ENCODE results near the gene UGT1A8. TPM values are rescaled to one million over a fixed set of nuclear protein-coding genes. Genes with fewer than 3 reads are reported as not detected.

UGT1A8 gene
- total RNA-seq, 5 donors from 2014 or later (not counting 1 experiment from before 2014, with no cell fraction given), result not detected

GRCh38 chr2:233800208-233800607, 182.8 kb downstream of the UGT1A8 start:
- Histone ChIP-seq H3K36me3 (ENCODE audit: control insufficient read depth in 2 of 2, extremely low read depth in 1 of 2, insufficient read depth in 1 of 2, low read length in 1 of 2) (no peaks in the 10 kb centered on the region), H3K27me3 (replicated peaks in 1 of 2; ENCODE audit: control insufficient read depth in 2 of 2, extremely low read depth in 1 of 2, insufficient read depth in 2 of 2, low read length in 1 of 2) (peaks cover 0 to 34% of the 10 kb centered on the region in 2 experiments), H3K9me3 (no peaks in the 10 kb centered on the region), H3K4me3 (ENCODE audit: control insufficient read depth in 1 of 2, extremely low read depth in 1 of 2, low read length in 1 of 2) (no peak overlapping the region), H3K4me1 (ENCODE audit: control insufficient read depth in 1 of 2, extremely low read depth in 1 of 2, insufficient read depth in 2 of 2, low read length in 2 of 2) (no peaks in the 10 kb centered on the region), H3K27ac (ENCODE audit: low read length) (no peak overlapping the region)
- H3K4me1 Mint-ChIP-seq, result no peaks in the 10 kb centered on the region
- ATAC-seq (replicated peaks in 1 of 4), result no peak
- no peak overlapping the region for H3K4me3 Mint-ChIP-seq
- H3K9me3 Mint-ChIP-seq, result peaks cover 0 to 5% (median 0%) of the 10 kb centered on the region in 3 donors
- H3K27ac Mint-ChIP-seq, result no peak overlapping the region
- H3K27me3 Mint-ChIP-seq, result peaks cover 9 to 22% of the 10 kb centered on the region in 2 donors
- ChIA-PET CTCF (no interaction called here), POLR2A (no interaction called here)
- no peak for DNase-seq
- H3K36me3 Mint-ChIP-seq, result no peaks in the 10 kb centered on the region
- 84% methylated on average over 7 of the region's 7 CpGs for WGBS (ENCODE audit: insufficient coverage)

- H3K27ac Mint-ChIP-seq, result no peak overlapping the region
- ATAC-seq (replicated peaks in 1 of 4) (peak in 1 of 4 experiments; percentile 42), DNase-seq (peak in 1 of 35 experiments; percentile 13)
These were observed 184.1 kb downstream of the UGT1A8 start for GRCh38 chr2:233801357-233802131.

GRCh38 chr2:233802132-233802815, 184.8 kb downstream of the UGT1A8 start:
- H3K27ac Mint-ChIP-seq, result no peak overlapping the region
- H3K36me3 Mint-ChIP-seq, result no peaks in the 10 kb centered on the region
- no CpG with 5 or more reads among the region's 3 CpGs for WGBS (ENCODE audit: insufficient coverage)

More at GRCh38 chr2:233801357-233802131, 184.1 kb downstream of the UGT1A8 start:
- Mint-ChIP-seq H3K36me3 (no peaks in the 10 kb centered on the region), H3K9me3 (peaks cover 0 to 5% (median 0%) of the 10 kb centered on the region in 3 donors), H3K4me1 (no peaks in the 10 kb centered on the region), H3K27me3 (peaks cover 9 to 22% of the 10 kb centered on the region in 2 donors), H3K4me3 (no peak overlapping the region)
- no peaks in the 10 kb centered on the region for H3K9me3 ChIP-seq
- no peak overlapping the region for H3K4me3 ChIP-seq (ENCODE audit: control insufficient read depth in 1 of 2, extremely low read depth in 1 of 2, low read length in 1 of 2)
- peaks cover 0 to 34% of the 10 kb centered on the region in 2 experiments for H3K27me3 ChIP-seq (replicated peaks in 1 of 2; ENCODE audit: control insufficient read depth in 2 of 2, extremely low read depth in 1 of 2, insufficient read depth in 2 of 2, low read length in 1 of 2)
- ChIA-PET CTCF (no interaction called here), POLR2A (no interaction called here)
- 92% methylated on average over 3 of the region's 9 CpGs for WGBS (ENCODE audit: insufficient coverage)
- H3K27ac ChIP-seq (ENCODE audit: low read length), result no peak overlapping the region
- no peaks in the 10 kb centered on the region for H3K4me1 ChIP-seq (ENCODE audit: control insufficient read depth in 1 of 2, extremely low read depth in 1 of 2, insufficient read depth in 2 of 2, low read length in 2 of 2)
- H3K36me3 ChIP-seq (ENCODE audit: control insufficient read depth in 2 of 2, extremely low read depth in 1 of 2, insufficient read depth in 1 of 2, low read length in 1 of 2), result no peaks in the 10 kb centered on the region

GRCh38 chr2:233803292-233803911, 186.0 kb downstream of the UGT1A8 start:
- Histone ChIP-seq H3K27me3 (replicated peaks in 1 of 2; ENCODE audit: control insufficient read depth in 2 of 2, extremely low read depth in 1 of 2, insufficient read depth in 2 of 2, low read length in 1 of 2) (peaks cover 0 to 47% of the 10 kb centered on the region in 2 experiments), H3K4me1 (ENCODE audit: control insufficient read depth in 1 of 2, extremely low read depth in 1 of 2, insufficient read depth in 2 of 2, low read length in 2 of 2) (no peaks in the 10 kb centered on the region), H3K9me3 (no peaks in the 10 kb centered on the region), H3K36me3 (ENCODE audit: control insufficient read depth in 2 of 2, extremely low read depth in 1 of 2, insufficient read depth in 1 of 2, low read length in 1 of 2) (no peaks in the 10 kb centered on the region), H3K4me3 (ENCODE audit: control insufficient read depth in 1 of 2, extremely low read depth in 1 of 2, low read length in 1 of 2) (no peak overlapping the region), H3K27ac (ENCODE audit: low read length) (no peak overlapping the region)
- Mint-ChIP-seq H3K27ac (no peak overlapping the region), H3K27me3 (peaks cover 9 to 20% of the 10 kb centered on the region in 2 donors), H3K36me3 (no peaks in the 10 kb centered on the region), H3K4me3 (no peak overlapping the region), H3K9me3 (peaks cover 0 to 5% (median 0%) of the 10 kb centered on the region in 3 donors), H3K4me1 (no peaks in the 10 kb centered on the region)
- CTCF ChIA-PET, result no interaction called here
- POLR2A ChIA-PET, result no interaction called here
- DNase-seq (no peak), ATAC-seq (replicated peaks in 1 of 4) (no peak)
- 83% methylated on average over 1 of the region's 2 CpGs for WGBS (ENCODE audit: insufficient coverage)

More at GRCh38 chr2:233802132-233802815, 184.8 kb downstream of the UGT1A8 start:
- peaks cover 0 to 36% of the 10 kb centered on the region in 2 experiments for H3K27me3 ChIP-seq (replicated peaks in 1 of 2; ENCODE audit: control insufficient read depth in 2 of 2, extremely low read depth in 1 of 2, insufficient read depth in 2 of 2, low read length in 1 of 2)
- CTCF ChIA-PET, result no interaction called here
- peaks cover 0 to 5% (median 0%) of the 10 kb centered on the region in 3 donors for H3K9me3 Mint-ChIP-seq
- no peaks in the 10 kb centered on the region for H3K36me3 ChIP-seq (ENCODE audit: control insufficient read depth in 2 of 2, extremely low read depth in 1 of 2, insufficient read depth in 1 of 2, low read length in 1 of 2)
- POLR2A ChIA-PET, result no interaction called here
- no peak overlapping the region for H3K4me3 Mint-ChIP-seq
- H3K4me1 ChIP-seq (ENCODE audit: control insufficient read depth in 1 of 2, extremely low read depth in 1 of 2, insufficient read depth in 2 of 2, low read length in 2 of 2), result no peaks in the 10 kb centered on the region
- no peaks in the 10 kb centered on the region for H3K4me1 Mint-ChIP-seq
- DNase-seq, result peak in 1 of 35 experiments; percentile 9
- H3K27me3 Mint-ChIP-seq, result peaks cover 9 to 22% of the 10 kb centered on the region in 2 donors
- H3K27ac ChIP-seq (ENCODE audit: low read length), result no peak overlapping the region
- H3K4me3 ChIP-seq (ENCODE audit: control insufficient read depth in 1 of 2, extremely low read depth in 1 of 2, low read length in 1 of 2), result no peak overlapping the region
- ATAC-seq (replicated peaks in 1 of 4), result no peak
- H3K9me3 ChIP-seq, result no peaks in the 10 kb centered on the region

GRCh38 chr2:233803994-233804393, 186.6 kb downstream of the UGT1A8 start:
- Histone ChIP-seq H3K9me3 (no peaks in the 10 kb centered on the region), H3K27ac (ENCODE audit: low read length) (no peak overlapping the region), H3K36me3 (ENCODE audit: control insufficient read depth in 2 of 2, extremely low read depth in 1 of 2, insufficient read depth in 1 of 2, low read length in 1 of 2) (no peaks in the 10 kb centered on the region), H3K4me1 (ENCODE audit: control insufficient read depth in 1 of 2, extremely low read depth in 1 of 2, insufficient read depth in 2 of 2, low read length in 2 of 2) (no peaks in the 10 kb centered on the region), H3K27me3 (replicated peaks in 1 of 2; ENCODE audit: control insufficient read depth in 2 of 2, extremely low read depth in 1 of 2, insufficient read depth in 2 of 2, low read length in 1 of 2) (peaks cover 0 to 48% of the 10 kb centered on the region in 2 experiments), H3K4me3 (ENCODE audit: control insufficient read depth in 1 of 2, extremely low read depth in 1 of 2, low read length in 1 of 2) (no peak overlapping the region)
- no peaks in the 10 kb centered on the region for H3K4me1 Mint-ChIP-seq
- WGBS (ENCODE audit: insufficient coverage), result 61% methylated on average over 8 of the region's 8 CpGs
- peaks cover 0 to 5% (median 0%) of the 10 kb centered on the region in 3 donors for H3K9me3 Mint-ChIP-seq
- H3K27ac Mint-ChIP-seq, result no peak overlapping the region
- no peak for ATAC-seq (replicated peaks in 1 of 4)
- no peak overlapping the region for H3K4me3 Mint-ChIP-seq
- POLR2A ChIA-PET, result no interaction called here
- peaks cover 9 to 24% of the 10 kb centered on the region in 2 donors for H3K27me3 Mint-ChIP-seq
- CTCF ChIA-PET, result no interaction called here
- DNase-seq, result peak in 1 of 35 experiments; percentile 0
- no peaks in the 10 kb centered on the region for H3K36me3 Mint-ChIP-seq

GRCh38 chr2:233807215-233807865, 189.9 kb downstream of the UGT1A8 start:
- no peaks in the 10 kb centered on the region for H3K36me3 ChIP-seq (ENCODE audit: control insufficient read depth in 2 of 2, extremely low read depth in 1 of 2, insufficient read depth in 1 of 2, low read length in 1 of 2)
- no peaks in the 10 kb centered on the region for H3K4me1 ChIP-seq (ENCODE audit: control insufficient read depth in 1 of 2, extremely low read depth in 1 of 2, insufficient read depth in 2 of 2, low read length in 2 of 2)
- Mint-ChIP-seq H3K27me3 (peaks cover 12 to 39% of the 10 kb centered on the region in 2 donors), H3K4me3 (no peak overlapping the region), H3K36me3 (no peaks in the 10 kb centered on the region), H3K9me3 (no peaks in the 10 kb centered on the region), H3K4me1 (no peaks in the 10 kb centered on the region), H3K27ac (no peak overlapping the region)
- no peak for ATAC-seq (replicated peaks in 1 of 4)
- no peak overlapping the region for H3K27ac ChIP-seq (ENCODE audit: low read length)
- H3K9me3 ChIP-seq, result no peaks in the 10 kb centered on the region
- 78% methylated on average over 8 of the region's 12 CpGs for WGBS (ENCODE audit: insufficient coverage)
- H3K27me3 ChIP-seq (replicated peaks in 1 of 2; ENCODE audit: control insufficient read depth in 2 of 2, extremely low read depth in 1 of 2, insufficient read depth in 2 of 2, low read length in 1 of 2), result peaks cover 0 to 56% of the 10 kb centered on the region in 2 experiments
- peak in 2 of 35 experiments; percentile 4 to 16 for DNase-seq
- ChIA-PET CTCF (no interaction called here), POLR2A (no interaction called here)
- H3K4me3 ChIP-seq (ENCODE audit: control insufficient read depth in 1 of 2, extremely low read depth in 1 of 2, low read length in 1 of 2), result no peak overlapping the region

Data from T-cell (primary cell).